ENCODE measurements around the gene WDR6.

GRCh38 chr3:49054344-49054862 lies 47.2 kb downstream of the WDR6 start:
- TF ChIP-seq POLR2A (IDR thresholded peaks at IDR 0.05; ENCODE audit: low read length), result no peak
- no peak for TF ChIP-seq GATA1 (IDR thresholded peaks at IDR 0.05; ENCODE audit: low read depth, low read length)
